Keratinocyte (primary cell): Measurements from ENCODE around the gene CEP120.
"Not testable (repeated sequence)": the region's sequence is repeated elsewhere in the genome, so short reads cannot be mapped to it uniquely, and the experiment has no call there.

Experiments used
- CTCF ChIP-seq, 3 experiments: IDR thresholded peaks in 1 of 3; conservative IDR thresholded peaks in 1 of 3; optimal IDR thresholded peaks in 1 of 3; 2 replicates in 2 of 3; 3 replicates in 1 of 3; pipeline versions ENCODE3 to v1.5.1; 2011; ENCODE audit warnings: low read length in 3 of 3, mild to moderate bottlenecking in 3 of 3, moderate library complexity in 2 of 3, control low read depth in 1 of 3, inconsistent platforms in 1 of 3; ENCODE audit not compliant: insufficient read depth in 2 of 3; ENCODE audit errors: extremely low read depth in 1 of 3
- EZH2 ChIP-seq: IDR thresholded peaks from one replicate; pipeline ENCODE4 v1.6.1; 2012; ENCODE audit warnings: inconsistent platforms, mild to moderate bottlenecking, low read length, moderate library complexity

- not testable (repeated sequence) for TF ChIP-seq CTCF (optimal IDR thresholded peaks at IDR 0.05 in 1 of 3, IDR thresholded peaks at IDR 0.05 in 1 of 3, conservative IDR thresholded peaks at IDR 0.05 in 1 of 3; ENCODE audit: extremely low read depth in 1 of 3, insufficient read depth in 2 of 3, low read length in 3 of 3); EZH2
Measured at GRCh38 chr5:123466839-123467238, 43.6 kb upstream of the CEP120 start.
